ENCODE measurements around the gene EXOC3. TPM values are rescaled to one million over a fixed set of nuclear protein-coding genes. Genes with fewer than 3 reads are reported as not detected.

EXOC3 gene
- total RNA-seq, 1 experiment from 2014 or later, result 26.9 TPM

GRCh38 chr5:424301-425110, 18.5 kb upstream of the EXOC3 start:
- H3K36me3 ChIP-seq, result peaks cover 24% of the 10 kb centered on the region
- DNase-seq (ENCODE audit: low read depth in 1 of 2, low spot score in 2 of 2), result no peak
- H3K27ac ChIP-seq, result peak overlapping the region; percentile 21; the same call in 1 of the 2 replicates
- H3K4me1 ChIP-seq (replicated peaks), result peaks cover 8% of the 10 kb centered on the region
- H3K27me3 ChIP-seq (replicated peaks), result no peaks in the 10 kb centered on the region
- H3K9me3 ChIP-seq (replicated peaks), result no peaks in the 10 kb centered on the region
- H3K4me3 ChIP-seq, result no peak overlapping the region

GRCh38 chr5:425714-426113, 17.3 kb upstream of the EXOC3 start:
- H3K4me1 ChIP-seq (replicated peaks), result peaks cover 9% of the 10 kb centered on the region
- no peak overlapping the region for H3K4me3 ChIP-seq
- no peak overlapping the region for H3K27ac ChIP-seq
- H3K27me3 ChIP-seq (replicated peaks), result no peaks in the 10 kb centered on the region
- peaks cover 36% of the 10 kb centered on the region for H3K36me3 ChIP-seq
- peak in 1 of 2 experiments; percentile 11 for DNase-seq (ENCODE audit: low read depth in 1 of 2, low spot score in 2 of 2)
- H3K9me3 ChIP-seq (replicated peaks), result no peaks in the 10 kb centered on the region

DNA sequence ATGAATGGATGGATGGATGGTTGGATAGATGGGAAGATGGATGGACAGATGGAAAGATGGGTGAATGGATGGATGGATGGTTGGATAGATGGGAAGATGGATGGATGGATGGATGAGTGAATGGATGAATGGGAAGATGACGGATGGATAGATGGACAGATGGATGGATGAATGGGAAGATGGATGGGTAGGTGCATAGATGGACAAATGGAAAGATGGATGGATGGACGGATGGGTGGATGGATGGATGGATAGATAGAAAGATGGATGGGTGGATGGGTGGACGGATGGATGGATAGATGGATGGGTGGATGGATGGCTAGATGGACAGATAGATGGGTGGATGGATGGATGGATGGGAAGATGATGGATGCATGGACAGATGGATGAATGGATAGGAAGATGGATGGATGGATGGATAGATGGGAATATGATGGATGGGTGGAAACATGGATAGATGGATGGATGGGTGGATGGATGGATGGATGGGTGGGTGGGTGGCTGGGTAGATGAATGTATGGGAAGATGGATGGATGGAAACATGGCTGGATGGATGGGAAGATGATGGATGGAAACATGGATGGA, 16.5 kb upstream of the EXOC3 start:
- peaks cover 42% of the 10 kb centered on the region for H3K36me3 ChIP-seq
- H3K27me3 ChIP-seq (replicated peaks), result no peaks in the 10 kb centered on the region
- DNase-seq (ENCODE audit: low read depth in 1 of 2, low spot score in 2 of 2), result peak in 1 of 2 experiments; percentile 10
- H3K9me3 ChIP-seq (replicated peaks), result no peaks in the 10 kb centered on the region
- H3K4me3 ChIP-seq, result no peak overlapping the region
- H3K27ac ChIP-seq, result no peak overlapping the region
- peaks cover 14% of the 10 kb centered on the region for H3K4me1 ChIP-seq (replicated peaks)

- peaks cover 46% of the 10 kb centered on the region for H3K36me3 ChIP-seq
- H3K27ac ChIP-seq, result no peak overlapping the region
- no peaks in the 10 kb centered on the region for H3K27me3 ChIP-seq (replicated peaks)
- H3K9me3 ChIP-seq (replicated peaks), result no peaks in the 10 kb centered on the region
- peak in 1 of 2 experiments; percentile 44 for DNase-seq (ENCODE audit: low read depth in 1 of 2, low spot score in 2 of 2)
- H3K4me1 ChIP-seq (replicated peaks), result peaks cover 14% of the 10 kb centered on the region
- H3K4me3 ChIP-seq, result no peak overlapping the region
Measured at GRCh38 chr5:427415-428087, 15.4 kb upstream of the EXOC3 start.

DNA sequence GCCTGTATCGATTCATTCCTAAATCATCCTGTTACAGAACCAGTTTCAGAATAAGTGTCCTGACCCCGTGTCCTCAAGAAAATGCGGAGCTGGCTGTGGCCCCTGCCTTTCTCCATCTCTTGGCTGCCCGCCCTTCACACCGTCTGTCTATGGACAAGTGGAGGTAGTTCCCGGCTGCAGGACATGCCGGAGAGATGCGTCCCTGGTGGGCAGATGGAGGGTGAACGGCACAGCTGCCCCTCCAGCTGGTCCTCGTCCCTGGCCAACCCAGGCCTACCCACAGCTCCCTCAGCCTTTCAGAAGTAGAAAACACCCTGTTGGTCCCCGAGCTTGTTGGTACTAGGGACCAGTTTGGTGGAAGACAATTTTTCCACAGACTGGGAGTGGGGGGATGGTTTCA, 14.8 kb upstream of the EXOC3 start:
- Histone ChIP-seq H3K27ac (no peak overlapping the region), H3K4me3 (no peak overlapping the region), H3K9me3 (replicated peaks) (no peaks in the 10 kb centered on the region), H3K27me3 (replicated peaks) (no peaks in the 10 kb centered on the region), H3K4me1 (replicated peaks) (peaks cover 14% of the 10 kb centered on the region), H3K36me3 (peaks cover 52% of the 10 kb centered on the region)
- peak in 1 of 2 experiments; percentile 44 for DNase-seq (ENCODE audit: low read depth in 1 of 2, low spot score in 2 of 2)

DNA sequence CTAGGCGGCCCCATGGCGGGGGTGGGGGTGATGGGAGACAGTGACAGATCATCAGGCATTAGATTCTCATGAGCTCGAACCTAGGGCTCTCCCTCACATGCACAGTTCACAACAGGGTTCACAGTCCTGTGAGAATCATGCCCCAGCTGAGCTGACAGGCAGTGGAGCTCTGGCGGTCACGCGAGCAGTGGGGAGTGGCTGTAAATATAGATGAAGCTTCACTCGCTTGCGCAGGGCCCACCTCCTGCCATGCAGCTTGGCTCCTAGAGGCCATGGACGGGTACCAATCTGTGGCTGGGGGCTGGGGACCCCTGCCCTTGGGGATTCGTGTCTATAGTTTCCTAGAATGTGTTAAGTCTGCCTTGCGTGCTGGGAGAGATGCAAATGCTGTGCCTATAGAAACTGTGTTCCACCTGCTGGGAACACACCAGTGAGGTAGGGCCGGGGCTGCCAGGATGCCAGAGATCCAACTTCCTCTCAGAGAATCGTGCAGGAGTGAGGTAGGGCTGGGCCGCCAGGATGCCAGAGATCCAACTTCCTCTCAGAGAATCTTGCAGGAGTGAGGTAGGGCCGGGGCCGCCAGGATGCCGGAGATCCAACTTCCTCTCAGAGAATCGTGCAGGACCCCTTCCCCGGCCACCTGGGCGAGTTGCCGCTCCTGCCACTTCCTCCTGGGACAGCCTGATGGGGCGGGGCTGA, 14.1 kb upstream of the EXOC3 start:
- Histone ChIP-seq H3K36me3 (peaks cover 51% of the 10 kb centered on the region), H3K9me3 (replicated peaks) (no peaks in the 10 kb centered on the region), H3K4me3 (no peak overlapping the region), H3K27ac (no peak overlapping the region), H3K4me1 (replicated peaks) (peaks cover 14% of the 10 kb centered on the region), H3K27me3 (replicated peaks) (no peaks in the 10 kb centered on the region)
- peak in 1 of 2 experiments; percentile 44 for DNase-seq (ENCODE audit: low read depth in 1 of 2, low spot score in 2 of 2)

DNA sequence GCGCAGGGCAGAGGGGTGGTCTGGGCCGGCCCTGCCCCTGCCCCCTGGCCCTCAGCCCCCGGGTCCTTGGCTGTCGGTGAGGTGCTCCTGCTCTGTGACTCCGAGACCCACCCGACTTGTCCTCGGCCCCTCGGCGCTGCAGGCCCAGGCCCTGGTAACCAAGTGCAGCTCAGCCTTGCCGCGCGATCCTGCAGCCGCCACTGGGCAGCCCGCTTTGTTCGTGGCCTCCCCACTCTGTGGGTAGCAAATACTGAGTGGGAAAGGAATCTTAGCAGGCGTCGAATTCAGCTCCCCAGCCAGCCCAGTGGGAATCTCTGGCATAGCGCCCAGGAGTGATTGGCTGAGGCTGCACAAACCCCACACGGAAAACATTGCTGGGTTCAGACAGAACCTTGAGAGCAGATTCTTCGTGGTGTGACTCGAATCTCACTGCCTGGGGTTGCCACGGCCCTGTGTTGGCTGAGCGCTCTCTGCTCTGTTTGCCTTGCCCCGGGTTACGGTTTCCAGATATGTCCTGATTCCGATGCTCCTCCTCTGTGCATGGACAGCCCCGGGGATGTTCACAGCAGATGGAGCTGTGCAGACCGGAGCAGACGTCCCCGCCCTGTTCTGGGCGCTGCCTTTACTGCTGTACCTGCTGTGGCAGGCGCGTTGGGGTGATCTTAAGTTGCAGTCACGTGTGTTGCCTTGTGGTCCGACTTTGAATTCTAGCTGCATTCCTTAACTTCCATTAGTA, 13.4 kb upstream of the EXOC3 start:
- no peak overlapping the region for H3K27ac ChIP-seq
- H3K4me3 ChIP-seq, result no peak overlapping the region
- peak in 1 of 2 experiments; percentile 47 for DNase-seq (ENCODE audit: low read depth in 1 of 2, low spot score in 2 of 2)
- H3K4me1 ChIP-seq (replicated peaks), result peaks cover 11% of the 10 kb centered on the region
- no peaks in the 10 kb centered on the region for H3K27me3 ChIP-seq (replicated peaks)
- H3K9me3 ChIP-seq (replicated peaks), result no peaks in the 10 kb centered on the region
- H3K36me3 ChIP-seq, result peaks cover 55% of the 10 kb centered on the region

DNA sequence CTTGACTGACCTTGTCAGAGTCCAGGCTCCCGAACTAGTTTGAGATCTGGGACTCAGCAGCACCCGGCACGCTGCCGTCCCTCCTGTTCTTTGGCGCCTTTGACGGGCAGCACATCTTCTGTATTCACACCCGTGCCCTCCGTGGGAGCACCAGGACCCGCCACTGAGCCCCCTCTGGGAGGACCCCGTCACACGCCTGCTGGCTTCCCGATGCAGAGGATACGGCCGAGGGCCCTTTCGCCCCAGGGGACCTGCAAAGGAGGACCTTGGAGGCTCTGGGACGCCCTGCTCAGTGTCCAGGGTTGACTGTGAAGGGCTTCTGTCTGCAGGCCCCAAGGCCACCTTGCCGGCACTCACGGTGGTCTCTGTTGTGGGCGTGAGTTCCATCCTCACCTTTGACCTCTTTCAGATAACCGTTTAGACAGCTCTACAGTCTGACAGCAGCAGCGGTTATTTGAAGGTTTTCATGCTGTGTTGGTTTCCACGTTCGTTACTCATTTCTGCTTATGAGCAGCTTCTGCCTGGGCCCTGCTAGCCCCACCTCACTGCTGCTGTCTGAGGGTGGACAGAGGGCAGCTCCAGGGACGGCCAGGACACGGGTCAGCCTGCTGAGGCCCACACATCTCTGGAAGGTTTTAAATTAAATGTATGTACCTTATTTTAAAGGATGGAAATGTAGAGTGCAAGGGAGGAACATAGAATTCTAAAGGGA, 12.6 kb upstream of the EXOC3 start:
- H3K9me3 ChIP-seq (replicated peaks), result no peaks in the 10 kb centered on the region
- H3K4me3 ChIP-seq, result no peak overlapping the region
- no peaks in the 10 kb centered on the region for H3K27me3 ChIP-seq (replicated peaks)
- DNase-seq (ENCODE audit: low read depth in 1 of 2, low spot score in 2 of 2), result peak in 1 of 2 experiments; percentile 45
- H3K27ac ChIP-seq, result no peak overlapping the region
- peaks cover 51% of the 10 kb centered on the region for H3K36me3 ChIP-seq
- peaks cover 6% of the 10 kb centered on the region; the same call in 1 of the 2 replicates for H3K4me1 ChIP-seq (replicated peaks)

DNA sequence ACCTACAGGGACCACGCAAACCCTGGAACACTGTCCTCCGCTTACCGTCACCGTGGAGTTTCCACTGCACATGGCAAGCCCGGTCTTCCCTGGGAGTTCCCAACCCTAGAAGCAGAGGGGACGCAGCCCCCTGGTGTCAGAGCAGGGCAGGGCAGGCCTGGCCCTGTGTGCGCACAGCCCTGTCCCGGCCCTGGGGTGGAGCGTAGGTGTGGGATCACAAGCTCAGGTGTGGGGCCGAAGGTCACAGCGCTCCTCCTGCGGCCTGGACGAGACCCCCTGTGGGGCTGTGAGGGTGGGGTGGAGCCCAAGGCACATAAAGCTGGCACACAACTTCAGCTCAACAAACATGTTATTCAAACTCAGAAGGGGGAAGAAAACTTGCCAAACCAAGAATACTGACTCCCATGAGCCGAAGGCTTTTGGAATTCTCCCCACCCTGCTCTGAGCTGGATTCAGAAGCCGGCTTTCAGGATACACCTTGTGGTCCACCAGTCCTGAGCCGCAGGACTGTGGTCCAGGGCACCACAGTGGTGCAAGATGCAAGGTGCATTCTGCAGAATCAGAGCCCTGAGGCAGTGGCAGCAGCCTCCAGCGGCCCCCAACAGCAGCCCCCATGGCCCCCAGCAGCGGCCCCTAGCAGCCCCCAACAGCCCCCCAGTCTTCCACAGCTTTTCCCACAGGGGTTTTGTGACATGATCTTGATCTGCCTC, 11.8 kb upstream of the EXOC3 start:
- Histone ChIP-seq H3K9me3 (replicated peaks) (no peaks in the 10 kb centered on the region), H3K36me3 (peaks cover 51% of the 10 kb centered on the region), H3K27ac (no peak overlapping the region), H3K4me3 (no peak overlapping the region), H3K27me3 (replicated peaks) (no peaks in the 10 kb centered on the region), H3K4me1 (replicated peaks) (peaks cover 6% of the 10 kb centered on the region; the same call in 1 of the 2 replicates)
- DNase-seq (ENCODE audit: low read depth in 1 of 2, low spot score in 2 of 2), result peak; percentile 52 to 78

DNA sequence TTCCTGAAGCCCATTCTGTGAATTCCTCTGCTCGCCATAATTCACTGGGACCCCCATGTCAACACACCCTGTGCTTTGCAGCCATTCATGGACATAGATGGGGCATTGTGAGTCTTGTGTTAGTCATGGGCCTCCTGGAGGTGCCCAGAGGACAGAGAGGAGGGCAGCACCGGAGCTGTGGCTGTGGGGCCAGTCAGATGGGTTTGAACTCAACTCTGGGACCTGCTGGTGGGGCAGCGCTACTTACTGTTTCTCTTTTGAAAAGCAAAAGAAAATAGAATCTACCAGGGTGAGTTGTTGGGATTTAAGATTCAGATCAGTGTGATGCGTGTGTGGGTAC, 11.3 kb upstream of the EXOC3 start:
- Histone ChIP-seq H3K4me1 (replicated peaks) (peaks cover 6% of the 10 kb centered on the region; the same call in 1 of the 2 replicates), H3K9me3 (replicated peaks) (no peaks in the 10 kb centered on the region), H3K36me3 (peaks cover 51% of the 10 kb centered on the region), H3K27me3 (replicated peaks) (no peaks in the 10 kb centered on the region), H3K4me3 (no peak overlapping the region), H3K27ac (no peak overlapping the region)
- peak in 1 of 2 experiments; percentile 37 for DNase-seq (ENCODE audit: low read depth in 1 of 2, low spot score in 2 of 2)

DNA sequence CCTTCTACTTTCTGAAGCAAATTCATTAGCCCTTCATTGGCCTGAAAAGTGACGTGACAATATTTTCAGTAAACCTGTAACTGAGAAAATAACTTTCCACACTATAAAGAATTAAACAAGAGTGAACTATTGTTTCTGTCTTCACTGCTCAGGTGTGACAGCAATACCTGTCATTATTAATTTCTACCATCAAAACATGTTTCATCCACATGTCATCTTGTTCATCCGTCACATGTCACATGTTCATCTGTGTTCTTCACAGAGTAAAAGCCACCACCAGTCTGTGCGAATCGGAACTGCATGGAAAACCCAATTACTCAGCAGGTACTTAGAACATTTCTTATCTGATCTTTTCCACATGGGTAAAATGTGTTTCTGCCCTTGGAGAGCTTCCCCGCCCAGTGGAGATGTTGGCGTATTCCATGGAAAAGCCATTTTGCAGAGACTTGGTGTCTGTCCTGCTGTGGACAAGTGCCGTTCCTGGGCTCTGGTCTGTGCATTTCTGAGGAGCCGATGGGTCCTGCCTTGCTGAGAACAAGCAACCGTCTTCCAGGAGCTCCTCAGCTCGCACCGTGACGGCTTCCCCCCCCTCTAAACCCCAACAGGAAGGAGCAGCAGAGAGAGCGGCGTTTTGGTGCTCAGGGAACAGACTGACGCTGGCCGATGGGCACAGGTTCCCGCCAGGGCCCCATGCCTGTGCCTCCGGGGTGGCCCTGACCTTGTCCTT, 10.6 kb upstream of the EXOC3 start:
- no peak overlapping the region for H3K4me3 ChIP-seq
- H3K9me3 ChIP-seq (replicated peaks), result no peaks in the 10 kb centered on the region
- peaks cover 51% of the 10 kb centered on the region for H3K36me3 ChIP-seq
- DNase-seq (ENCODE audit: low read depth in 1 of 2, low spot score in 2 of 2), result peak in 1 of 2 experiments; percentile 41
- peaks cover 6% of the 10 kb centered on the region; the same call in 1 of the 2 replicates for H3K4me1 ChIP-seq (replicated peaks)
- H3K27ac ChIP-seq, result no peak overlapping the region
- H3K27me3 ChIP-seq (replicated peaks), result no peaks in the 10 kb centered on the region
